ENCODE data around the gene HLA-G.

Gene HLA-G

DNA sequence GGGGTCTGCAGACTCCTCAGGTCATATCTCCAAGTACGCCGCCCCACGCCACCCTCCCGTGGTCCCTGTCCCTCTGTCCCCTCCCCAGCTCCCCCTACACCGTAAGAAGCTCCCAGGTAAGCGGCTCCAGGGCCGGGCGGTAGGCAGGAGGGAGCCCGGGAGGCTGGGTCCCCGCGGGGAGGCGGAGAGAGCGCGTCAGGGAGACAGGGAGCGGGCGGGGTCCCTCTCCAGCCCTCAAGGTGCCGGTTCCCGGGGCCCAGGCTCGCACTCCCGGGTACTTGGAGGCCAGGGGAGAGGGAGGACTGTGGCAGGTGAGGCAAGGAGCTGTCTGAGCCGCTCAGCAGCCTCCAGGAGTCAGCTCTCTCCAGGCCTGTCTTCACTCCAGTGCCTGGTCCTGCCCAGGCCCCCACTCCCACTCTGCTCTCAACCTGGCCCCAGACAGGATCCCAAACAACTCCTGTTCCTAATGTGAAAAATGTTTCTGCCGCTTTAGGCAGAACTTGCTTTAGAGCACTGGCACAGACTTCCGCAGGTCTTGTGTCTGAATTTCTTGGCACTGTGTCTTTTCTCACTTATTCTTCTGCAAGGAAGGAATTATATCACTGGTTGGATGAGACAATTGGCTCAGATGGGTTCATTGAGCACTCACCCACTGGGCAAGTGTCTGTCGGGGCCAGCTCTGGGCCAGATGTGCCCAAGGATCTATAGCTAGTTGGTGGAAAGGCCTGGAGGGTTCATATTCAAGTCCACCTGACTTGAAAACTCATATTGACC lies 36.6 kb downstream of the HLA-G start:
- Histone ChIP-seq H3K27me3 (ENCODE audit: insufficient read depth, low read length) (no peaks in the 10 kb centered on the region), H3K36me3 (ENCODE audit: control insufficient read depth in 1 of 2, insufficient read depth in 2 of 2, low read length in 2 of 2) (no peaks in the 10 kb centered on the region), H3K4me3 (ENCODE audit: low read depth, low read length) (no peak overlapping the region), H2AFZ (ENCODE audit: insufficient read depth, low read length, poor library complexity) (no peak overlapping the region), H3K9ac (ENCODE audit: low read length) (no peak overlapping the region), H3K4me1 (ENCODE audit: control insufficient read depth in 1 of 2, insufficient read depth in 2 of 2, low read length in 2 of 2) (no peaks in the 10 kb centered on the region), H4K8ac (ENCODE audit: low read depth, low read length) (no peak overlapping the region), H2BK120ac (ENCODE audit: insufficient read depth, low read length, poor library complexity) (no peak overlapping the region), H3K79me2 (ENCODE audit: control insufficient read depth, insufficient read depth, low read length, poor library complexity) (no peaks in the 10 kb centered on the region), H3K23ac (ENCODE audit: low read length) (no peak overlapping the region), H3K18ac (ENCODE audit: low read length) (no peak overlapping the region), H3K4ac (ENCODE audit: low read depth, low read length) (no peak overlapping the region), H2BK12ac (ENCODE audit: low read length) (no peak overlapping the region), H2BK5ac (ENCODE audit: low read depth, low read length, poor library complexity) (no peak overlapping the region), H3K14ac (ENCODE audit: low read length) (no peak overlapping the region), H3K4me2 (ENCODE audit: low read length) (no peak overlapping the region), H3K79me1 (ENCODE audit: low read length) (no peaks in the 10 kb centered on the region), H4K12ac (ENCODE audit: low read depth, low read length) (no peak overlapping the region), H3K9me3 (ENCODE audit: insufficient read depth, low read depth, low read length) (peaks cover 10% of the 10 kb centered on the region), H3K27ac (ENCODE audit: low read depth, low read length) (no peak overlapping the region), H4K91ac (ENCODE audit: low read depth, low read length) (no peak overlapping the region), H2AK5ac (ENCODE audit: low read length) (no peak overlapping the region)
- WGBS (ENCODE audit: extremely low coverage, insufficient coverage, insufficient read length) = no CpG with 5 or more reads among the region's 24 CpGs
- DNase-seq = no peak

DNA sequence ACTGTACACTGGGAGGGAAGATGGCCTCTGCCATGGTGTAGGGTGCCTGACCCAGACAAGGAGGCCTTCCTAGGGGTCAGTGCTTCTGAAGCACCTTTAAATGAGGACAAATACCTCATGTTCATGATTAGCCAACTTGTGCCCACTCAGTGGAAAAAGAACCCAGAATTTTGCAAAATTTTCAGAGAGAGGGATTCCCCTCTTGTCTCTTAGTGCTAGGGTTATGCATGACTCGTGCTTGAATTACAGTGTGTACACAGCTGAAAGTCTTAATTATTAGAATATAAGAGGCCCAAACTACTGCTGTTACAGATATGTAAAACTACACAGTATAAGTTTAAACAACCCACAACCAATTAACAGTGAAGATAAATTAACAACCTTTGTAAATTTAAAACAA lies 38.0 kb downstream of the HLA-G start:
- H3K9ac ChIP-seq (ENCODE audit: low read length) = no peak overlapping the region
- H4K8ac ChIP-seq (ENCODE audit: low read depth, low read length) = no peak overlapping the region
- no peak overlapping the region for H2AFZ ChIP-seq (ENCODE audit: insufficient read depth, low read length, poor library complexity)
- DNase-seq = no peak
- no peak overlapping the region for H4K91ac ChIP-seq (ENCODE audit: low read depth, low read length)
- H3K9me3 ChIP-seq (ENCODE audit: insufficient read depth, low read depth, low read length) = peaks cover 10% of the 10 kb centered on the region
- no peak overlapping the region for H3K27ac ChIP-seq (ENCODE audit: low read depth, low read length)
- H3K4me3 ChIP-seq (ENCODE audit: low read depth, low read length) = no peak overlapping the region
- no peak overlapping the region for H2BK5ac ChIP-seq (ENCODE audit: low read depth, low read length, poor library complexity)
- H2BK120ac ChIP-seq (ENCODE audit: insufficient read depth, low read length, poor library complexity) = no peak overlapping the region
- no peaks in the 10 kb centered on the region for H3K27me3 ChIP-seq (ENCODE audit: insufficient read depth, low read length)
- no peak overlapping the region for H3K23ac ChIP-seq (ENCODE audit: low read length)
- H2BK12ac ChIP-seq (ENCODE audit: low read length) = no peak overlapping the region
- H3K4me1 ChIP-seq (ENCODE audit: control insufficient read depth in 1 of 2, insufficient read depth in 2 of 2, low read length in 2 of 2) = no peaks in the 10 kb centered on the region
- no peaks in the 10 kb centered on the region for H3K79me2 ChIP-seq (ENCODE audit: control insufficient read depth, insufficient read depth, low read length, poor library complexity)
- H2AK5ac ChIP-seq (ENCODE audit: low read length) = no peak overlapping the region
- H3K79me1 ChIP-seq (ENCODE audit: low read length) = no peaks in the 10 kb centered on the region
- H3K18ac ChIP-seq (ENCODE audit: low read length) = no peak overlapping the region
- no peak overlapping the region for H3K4ac ChIP-seq (ENCODE audit: low read depth, low read length)
- H4K12ac ChIP-seq (ENCODE audit: low read depth, low read length) = no peak overlapping the region
- no peak overlapping the region for H3K4me2 ChIP-seq (ENCODE audit: low read length)
- WGBS (ENCODE audit: extremely low coverage, insufficient coverage, insufficient read length) = no CpG with 5 or more reads among the region's 1 CpG
- H3K36me3 ChIP-seq (ENCODE audit: control insufficient read depth in 1 of 2, insufficient read depth in 2 of 2, low read length in 2 of 2) = no peaks in the 10 kb centered on the region
- H3K14ac ChIP-seq (ENCODE audit: low read length) = no peak overlapping the region

DNA sequence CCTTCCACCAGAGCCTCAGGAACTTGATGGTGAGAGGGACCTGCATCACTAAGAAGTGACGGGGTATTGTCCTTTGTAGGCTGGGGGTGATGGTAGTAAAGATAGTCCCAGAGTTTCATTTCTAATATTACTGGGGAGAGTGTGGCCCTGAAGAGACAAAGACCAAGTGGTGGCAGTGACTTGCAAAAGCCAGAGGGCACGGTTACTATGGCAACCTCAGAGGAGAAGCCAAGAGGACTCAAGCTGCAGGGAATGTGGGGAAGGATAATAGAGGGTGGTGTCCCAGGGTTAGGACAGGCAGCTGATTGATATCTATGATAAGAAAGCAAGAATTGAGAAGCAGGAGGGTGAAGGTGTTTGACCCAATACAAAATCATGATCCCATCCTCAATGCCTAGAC lies 42.5 kb downstream of the HLA-G start:
- Histone ChIP-seq H3K4me3 (ENCODE audit: low read depth, low read length) (no peak overlapping the region), H3K4me2 (ENCODE audit: low read length) (no peak overlapping the region), H2AK5ac (ENCODE audit: low read length) (no peak overlapping the region), H3K9ac (ENCODE audit: low read length) (no peak overlapping the region), H3K9me3 (ENCODE audit: insufficient read depth, low read depth, low read length) (peaks cover 20% of the 10 kb centered on the region), H2BK12ac (ENCODE audit: low read length) (no peak overlapping the region), H2BK5ac (ENCODE audit: low read depth, low read length, poor library complexity) (no peak overlapping the region), H3K36me3 (ENCODE audit: control insufficient read depth in 1 of 2, insufficient read depth in 2 of 2, low read length in 2 of 2) (no peaks in the 10 kb centered on the region), H3K27ac (ENCODE audit: low read depth, low read length) (no peak overlapping the region), H4K91ac (ENCODE audit: low read depth, low read length) (no peak overlapping the region), H2AFZ (ENCODE audit: insufficient read depth, low read length, poor library complexity) (no peak overlapping the region), H3K79me1 (ENCODE audit: low read length) (no peaks in the 10 kb centered on the region), H3K4ac (ENCODE audit: low read depth, low read length) (no peak overlapping the region), H4K8ac (ENCODE audit: low read depth, low read length) (no peak overlapping the region), H2BK120ac (ENCODE audit: insufficient read depth, low read length, poor library complexity) (no peak overlapping the region), H4K12ac (ENCODE audit: low read depth, low read length) (no peak overlapping the region), H3K27me3 (ENCODE audit: insufficient read depth, low read length) (no peaks in the 10 kb centered on the region), H3K23ac (ENCODE audit: low read length) (no peak overlapping the region), H3K4me1 (ENCODE audit: control insufficient read depth in 1 of 2, insufficient read depth in 2 of 2, low read length in 2 of 2) (no peaks in the 10 kb centered on the region), H3K14ac (ENCODE audit: low read length) (no peak overlapping the region), H3K79me2 (ENCODE audit: control insufficient read depth, insufficient read depth, low read length, poor library complexity) (no peaks in the 10 kb centered on the region), H3K18ac (ENCODE audit: low read length) (no peak overlapping the region)
- no peak for DNase-seq
- no CpG with 5 or more reads among the region's 2 CpGs for WGBS (ENCODE audit: extremely low coverage, insufficient coverage, insufficient read length)

DNA sequence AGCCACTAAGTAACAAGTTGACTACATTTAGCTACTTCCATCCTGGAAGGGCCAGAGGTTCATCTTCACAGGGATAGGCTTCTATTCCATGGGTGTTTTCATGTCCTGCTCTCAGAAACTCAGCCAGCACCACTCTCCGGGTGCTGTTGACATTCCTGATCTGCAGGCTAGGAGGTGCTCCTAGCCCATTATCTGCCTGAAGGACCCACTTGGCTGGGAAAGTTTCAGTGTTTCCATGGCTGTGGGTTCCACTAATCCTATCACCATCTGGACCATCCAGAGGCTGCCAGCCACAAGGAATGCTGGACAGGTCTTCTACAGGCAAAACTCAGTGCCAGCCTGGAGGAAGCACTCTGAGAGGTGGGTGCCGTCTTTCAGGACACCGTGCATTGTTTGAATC lies 45.2 kb downstream of the HLA-G start:
- H3K79me1 ChIP-seq (ENCODE audit: low read length) = no peaks in the 10 kb centered on the region
- H3K18ac ChIP-seq (ENCODE audit: low read length) = no peak overlapping the region
- H3K9me3 ChIP-seq (ENCODE audit: insufficient read depth, low read depth, low read length) = peaks cover 14% of the 10 kb centered on the region
- H4K12ac ChIP-seq (ENCODE audit: low read depth, low read length) = no peak overlapping the region
- H2BK120ac ChIP-seq (ENCODE audit: insufficient read depth, low read length, poor library complexity) = no peak overlapping the region
- H3K4me1 ChIP-seq (ENCODE audit: control insufficient read depth in 1 of 2, insufficient read depth in 2 of 2, low read length in 2 of 2) = no peaks in the 10 kb centered on the region
- no peak overlapping the region for H3K27ac ChIP-seq (ENCODE audit: low read depth, low read length)
- no peak overlapping the region for H2BK12ac ChIP-seq (ENCODE audit: low read length)
- no peaks in the 10 kb centered on the region for H3K36me3 ChIP-seq (ENCODE audit: control insufficient read depth in 1 of 2, insufficient read depth in 2 of 2, low read length in 2 of 2)
- no peak for DNase-seq
- H2BK5ac ChIP-seq (ENCODE audit: low read depth, low read length, poor library complexity) = no peak overlapping the region
- H3K4ac ChIP-seq (ENCODE audit: low read depth, low read length) = no peak overlapping the region
- H3K79me2 ChIP-seq (ENCODE audit: control insufficient read depth, insufficient read depth, low read length, poor library complexity) = no peaks in the 10 kb centered on the region
- no CpG with 5 or more reads among the region's 3 CpGs for WGBS (ENCODE audit: extremely low coverage, insufficient coverage, insufficient read length)
- H4K8ac ChIP-seq (ENCODE audit: low read depth, low read length) = no peak overlapping the region
- H4K91ac ChIP-seq (ENCODE audit: low read depth, low read length) = no peak overlapping the region
- no peak overlapping the region for H3K23ac ChIP-seq (ENCODE audit: low read length)
- H3K4me2 ChIP-seq (ENCODE audit: low read length) = no peak overlapping the region
- H2AFZ ChIP-seq (ENCODE audit: insufficient read depth, low read length, poor library complexity) = no peak overlapping the region
- H3K27me3 ChIP-seq (ENCODE audit: insufficient read depth, low read length) = no peaks in the 10 kb centered on the region
- no peak overlapping the region for H3K9ac ChIP-seq (ENCODE audit: low read length)
- H3K4me3 ChIP-seq (ENCODE audit: low read depth, low read length) = no peak overlapping the region
- H3K14ac ChIP-seq (ENCODE audit: low read length) = no peak overlapping the region
- no peak overlapping the region for H2AK5ac ChIP-seq (ENCODE audit: low read length)
